GM21381 (cell line): ENCODE results near the gene OR2T3.
"Not testable (repeated sequence)": the region's sequence is repeated elsewhere in the genome, so short reads cannot be mapped to it uniquely, and the experiment has no call there.

Experiments
- ATAC-seq: cut with Tn5 transposase; IDR thresholded peaks from one replicate; pipeline ENCODE4 v1.9.1; 2021; ENCODE audit warnings: mild to moderate bottlenecking, moderate library complexity; ENCODE audit not compliant: unreplicated experiment

Gene OR2T3

GRCh38 chr1:248471154-248471553, 2.0 kb upstream of the OR2T3 start:
- no peak for ATAC-seq

GRCh38 chr1:248472111-248472510, 1.0 kb upstream of the OR2T3 start:
- not testable (repeated sequence) for ATAC-seq

GRCh38 chr1:248475660-248476059, 2.5 kb downstream of the OR2T3 start:
- peak; percentile 62 for ATAC-seq

GRCh38 chr1:248481686-248482579, 8.8 kb downstream of the OR2T3 start:
- peak; percentile 87 for ATAC-seq

- not testable (repeated sequence) for ATAC-seq
Measured at GRCh38 chr1:248488289-248488688, 15.1 kb downstream of the OR2T3 start, which contains the start of gene OR2T5. TSS of gene OR2T5 (plus strand) at chr1:248488589. CDS start at chr1:248488589, 0 bp downstream.

GRCh38 chr1:248496661-248497060, 23.5 kb downstream of the OR2T3 start:
- not testable (repeated sequence) for ATAC-seq

- not testable (repeated sequence) for ATAC-seq
Measured at GRCh38 chr1:248500305-248501035, 27.3 kb downstream of the OR2T3 start.

GRCh38 chr1:248507773-248508172, 34.6 kb downstream of the OR2T3 start, which contains the start of gene OR2G6:
TSS of gene OR2G6 (plus strand) at chr1:248508073. CDS start at chr1:248521647, 13,574 bp downstream.
- ATAC-seq: not testable (repeated sequence)

- not testable (repeated sequence) for ATAC-seq
Measured at GRCh38 chr1:248510217-248510616, 37.1 kb downstream of the OR2T3 start.

- no peak for ATAC-seq
Measured at GRCh38 chr1:248521856-248522255, 48.7 kb downstream of the OR2T3 start.
